ENCODE data around the gene POLA2.
"Not testable (repeated sequence)": the region's sequence is repeated elsewhere in the genome, so short reads cannot be mapped to it uniquely, and the experiment has no call there.

The POLA2 gene

DNA sequence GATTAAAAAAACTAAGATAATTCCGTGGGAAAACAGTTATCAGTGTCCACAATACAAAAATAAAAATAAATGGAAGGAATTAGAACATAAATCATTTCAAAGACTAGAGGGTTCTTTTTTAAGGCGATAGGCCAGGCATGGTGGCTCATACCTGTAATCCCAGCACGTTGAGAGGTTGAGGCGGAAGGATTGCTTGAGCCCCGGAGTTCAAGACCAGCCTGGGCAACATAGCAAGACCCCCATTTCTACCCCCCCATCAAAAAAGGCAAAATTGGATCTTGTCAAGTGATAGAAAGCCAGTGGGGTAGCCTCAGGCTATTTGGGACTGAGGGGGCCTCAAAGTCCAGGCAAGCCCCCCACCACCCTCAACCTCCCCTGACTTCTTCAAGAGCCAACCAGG is 20.6 kb upstream of the POLA2 start:
- TF ChIP-seq CTCF (IDR thresholded peaks at IDR 0.05; ENCODE audit: extremely low read depth, insufficient read depth, missing control alignments), result no peak
- in situ Hi-C loops (cut with MboI; ENCODE audit: low pct_unique_long_range_greater_than_20kb, low sequenced_read_pairs, unreplicated experiment), result no loop called here
- no peak for DNase-seq (ENCODE audit: low spot score)

- TF ChIP-seq CTCF (IDR thresholded peaks at IDR 0.05; ENCODE audit: extremely low read depth, insufficient read depth, missing control alignments), result no peak
- in situ Hi-C loops (cut with MboI; ENCODE audit: low pct_unique_long_range_greater_than_20kb, low sequenced_read_pairs, unreplicated experiment), result no loop called here
Measured at GRCh38 chr11:65241692-65242091, 20.1 kb upstream of the POLA2 start.

DNA sequence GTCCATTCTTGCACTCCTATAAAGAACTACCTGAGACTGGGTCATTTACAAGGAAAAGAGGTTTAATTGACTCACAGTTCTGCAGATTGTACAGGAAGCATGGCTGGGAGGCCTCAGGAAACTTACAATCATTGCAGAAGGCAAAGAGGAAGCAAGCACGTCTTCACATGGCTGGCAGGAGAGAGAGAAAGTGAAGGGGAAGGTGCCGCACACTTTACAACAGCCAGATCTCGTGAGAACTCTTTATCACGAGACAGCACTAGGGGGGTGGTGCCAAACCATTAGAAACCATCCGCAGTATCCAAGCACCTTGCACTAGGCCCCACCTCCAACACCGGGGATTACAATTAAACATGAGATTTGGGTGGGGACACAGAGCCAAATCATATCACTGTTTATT is 19.4 kb upstream of the POLA2 start:
- no peak for DNase-seq (ENCODE audit: low spot score)
- TF ChIP-seq CTCF (IDR thresholded peaks at IDR 0.05; ENCODE audit: extremely low read depth, insufficient read depth, missing control alignments), result no peak
- in situ Hi-C loops (cut with MboI; ENCODE audit: low pct_unique_long_range_greater_than_20kb, low sequenced_read_pairs, unreplicated experiment), result no loop called here

More at GRCh38 chr11:65241692-65242091, 20.1 kb upstream of the POLA2 start:
- DNase-seq (ENCODE audit: low spot score), result no peak

DNA sequence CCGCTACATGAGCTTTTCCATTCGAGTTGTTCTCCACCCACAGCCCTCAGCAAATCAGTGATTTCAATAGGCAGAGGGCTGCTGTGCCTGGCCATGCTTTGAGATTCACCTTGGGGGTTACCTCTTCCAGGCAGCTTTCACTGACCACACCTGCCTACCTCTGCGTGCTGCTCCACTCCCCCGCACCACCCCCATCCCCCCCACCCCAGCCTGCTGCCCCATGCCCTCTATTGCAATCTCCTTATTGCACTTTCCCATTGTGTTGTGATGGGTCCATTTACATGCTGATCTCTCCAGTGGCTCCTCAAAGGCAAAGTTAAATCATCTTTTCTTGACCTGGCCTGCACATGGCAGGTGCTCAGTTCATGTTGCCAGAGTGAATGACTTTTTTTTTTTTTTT is 18.0 kb upstream of the POLA2 start:
- DNase-seq (ENCODE audit: low spot score), result no peak
- in situ Hi-C loops (cut with MboI; ENCODE audit: low pct_unique_long_range_greater_than_20kb, low sequenced_read_pairs, unreplicated experiment), result no loop called here
- no peak for TF ChIP-seq CTCF (IDR thresholded peaks at IDR 0.05; ENCODE audit: extremely low read depth, insufficient read depth, missing control alignments)

DNA sequence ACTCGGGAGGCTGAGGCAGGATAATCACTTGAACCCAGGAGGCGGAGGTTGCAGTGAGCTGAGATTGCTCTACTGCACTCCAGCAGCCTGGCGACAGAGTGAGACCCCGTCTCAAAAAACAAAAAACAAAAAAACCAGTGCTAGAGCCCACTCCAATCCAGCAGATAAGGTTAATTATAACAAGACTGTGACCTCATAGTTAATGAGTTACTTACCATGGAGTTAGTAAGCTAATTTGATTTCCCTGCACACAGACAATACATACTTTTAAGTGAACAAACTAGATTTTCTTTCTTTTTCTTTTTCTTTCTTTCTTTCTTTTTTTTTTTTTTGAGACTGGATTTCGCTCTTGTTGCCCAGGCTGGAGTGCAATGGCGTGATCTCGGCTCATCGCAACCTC is 16.7 kb upstream of the POLA2 start:
- in situ Hi-C loops (cut with MboI; ENCODE audit: low pct_unique_long_range_greater_than_20kb, low sequenced_read_pairs, unreplicated experiment); DNase-seq (ENCODE audit: low spot score): not testable (repeated sequence)

DNA sequence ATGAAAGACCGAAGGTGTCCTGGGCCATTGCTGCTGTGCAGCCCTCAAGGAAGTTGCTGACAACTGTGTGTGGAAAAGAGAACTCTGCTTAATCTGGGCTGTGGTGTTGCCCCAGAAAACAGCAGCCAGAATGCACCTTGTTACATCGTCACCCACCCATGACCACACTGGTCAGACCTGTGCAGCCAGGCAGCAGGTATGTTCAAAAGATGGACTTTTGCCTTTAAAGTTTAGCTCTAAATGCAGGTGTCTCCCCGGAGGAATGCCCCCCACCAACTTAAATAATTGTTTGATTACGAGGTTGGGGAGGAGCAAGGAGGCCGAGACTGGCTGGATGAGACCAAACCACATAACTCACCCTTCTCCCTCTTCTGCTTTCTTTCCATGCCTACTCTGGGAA is 15.3 kb upstream of the POLA2 start:
- DNase-seq (ENCODE audit: low spot score), result no peak
- no peak for TF ChIP-seq CTCF (IDR thresholded peaks at IDR 0.05; ENCODE audit: extremely low read depth, insufficient read depth, missing control alignments)
- in situ Hi-C loops (cut with MboI; ENCODE audit: low pct_unique_long_range_greater_than_20kb, low sequenced_read_pairs, unreplicated experiment), result no loop called here

GRCh38 chr11:65248184-65248710 is 13.5 kb upstream of the POLA2 start:
- in situ Hi-C loops (cut with MboI; ENCODE audit: low pct_unique_long_range_greater_than_20kb, low sequenced_read_pairs, unreplicated experiment); DNase-seq (ENCODE audit: low spot score): not testable (repeated sequence)

GRCh38 chr11:65251476-65251875 is 10.3 kb upstream of the POLA2 start:
- DNase-seq (ENCODE audit: low spot score), result no peak
- in situ Hi-C loops (cut with MboI; ENCODE audit: low pct_unique_long_range_greater_than_20kb, low sequenced_read_pairs, unreplicated experiment), result loop anchor here (10.0 kb wide), 1 partner anchor 47 kb away; no protein-coding TSS in a partner anchor
- TF ChIP-seq CTCF (IDR thresholded peaks at IDR 0.05; ENCODE audit: extremely low read depth, insufficient read depth, missing control alignments), result no peak
